Measurements from ENCODE around the gene OST4.

DNA sequence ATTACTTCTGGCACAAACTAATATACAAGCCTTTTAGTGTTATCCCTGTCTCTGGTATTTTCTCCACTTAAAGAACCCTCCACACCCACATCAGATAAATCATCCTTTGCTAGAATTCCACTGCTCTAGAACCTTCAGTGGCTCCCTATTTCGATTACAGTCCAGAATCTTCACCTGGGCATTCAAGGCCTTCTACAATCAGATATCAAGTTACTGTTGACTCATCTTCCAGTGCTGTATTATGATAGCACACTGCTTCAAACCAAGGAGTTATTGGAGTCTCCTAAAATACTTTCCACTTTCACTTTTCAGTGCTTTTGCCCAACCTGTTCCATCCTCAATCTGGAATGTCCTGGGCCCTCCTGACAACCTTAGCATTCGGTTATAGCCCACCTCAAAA, 44.1 kb upstream of the OST4 start:
- TF ChIP-seq, protein P1, sequence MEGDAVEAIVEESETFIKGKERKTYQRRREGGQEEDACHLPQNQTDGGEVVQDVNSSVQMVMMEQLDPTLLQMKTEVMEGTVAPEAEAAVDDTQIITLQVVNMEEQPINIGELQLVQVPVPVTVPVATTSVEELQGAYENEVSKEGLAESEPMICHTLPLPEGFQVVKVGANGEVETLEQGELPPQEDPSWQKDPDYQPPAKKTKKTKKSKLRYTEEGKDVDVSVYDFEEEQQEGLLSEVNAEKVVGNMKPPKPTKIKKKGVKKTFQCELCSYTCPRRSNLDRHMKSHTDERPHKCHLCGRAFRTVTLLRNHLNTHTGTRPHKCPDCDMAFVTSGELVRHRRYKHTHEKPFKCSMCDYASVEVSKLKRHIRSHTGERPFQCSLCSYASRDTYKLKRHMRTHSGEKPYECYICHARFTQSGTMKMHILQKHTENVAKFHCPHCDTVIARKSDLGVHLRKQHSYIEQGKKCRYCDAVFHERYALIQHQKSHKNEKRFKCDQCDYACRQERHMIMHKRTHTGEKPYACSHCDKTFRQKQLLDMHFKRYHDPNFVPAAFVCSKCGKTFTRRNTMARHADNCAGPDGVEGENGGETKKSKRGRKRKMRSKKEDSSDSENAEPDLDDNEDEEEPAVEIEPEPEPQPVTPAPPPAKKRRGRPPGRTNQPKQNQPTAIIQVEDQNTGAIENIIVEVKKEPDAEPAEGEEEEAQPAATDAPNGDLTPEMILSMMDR (conservative IDR thresholded peaks at IDR 0.05): no peak
- no peak for TF ChIP-seq EZH2 (IDR thresholded peaks at IDR 0.05; ENCODE audit: low read depth)

Measured in PC-9 (cell line).